ENCODE results near the gene SLC44A4.

- TF ChIP-seq TAF1 (IDR thresholded peaks at IDR 0.05; ENCODE audit: borderline replicate concordance, insufficient read depth, low read length) (0 out of 2 replicates have a peak, but pooled peaks have one; percentile 16), POLR2AphosphoS5 (IDR thresholded peaks at IDR 0.05; ENCODE audit: low read depth, low read length) (peak; percentile 87), REST (IDR thresholded peaks at IDR 0.05; ENCODE audit: insufficient read depth in 1 of 2, low read depth in 2 of 2, low read length in 2 of 2) (no peak), SIN3A (IDR thresholded peaks at IDR 0.05; ENCODE audit: borderline replicate concordance, insufficient read depth, low read length) (0 out of 2 replicates have a peak, but pooled peaks have one; percentile 10), FOXP2 (optimal IDR thresholded peaks at IDR 0.05; ENCODE audit: borderline replicate concordance, extremely low read depth, extremely low read length, insufficient read depth) (no peak)
Observed at GRCh38 chr6:31821301-31822035, 57.3 kb downstream of the SLC44A4 start.

Measured in PFSK-1 (cell line).